CD14-positive monocyte (primary cell): Measurements from ENCODE around the gene ZNRF1. TPM values are rescaled to one million over a fixed set of nuclear protein-coding genes. Genes with fewer than 3 reads are reported as not detected.
A peak's percentile ranks its signal among the peaks of the same experiment; 100 is the strongest.

Experiments used
- DNase-seq, 3 donors: peaks; one replicate each; pipeline ENCODE4 v3.0.0-alpha.2; 2011 to 2022
- H2AFZ ChIP-seq: 2 replicates; pipeline ENCODE4 v1.6.0; 2012; ENCODE audit warnings: mild to moderate bottlenecking, low read depth, low read length, inconsistent platforms; ENCODE audit not compliant: insufficient read depth, poor library complexity, severe bottlenecking
- H3K27ac ChIP-seq, 2 donors: 1 replicate in 1 of 2; 2 replicates in 1 of 2; pipeline ENCODE4 v1.5.1; 2012 to 2013; ENCODE audit warnings: low read length in 2 of 2, control low read depth in 1 of 2, inconsistent platforms in 1 of 2, low read depth in 1 of 2, mild to moderate bottlenecking in 1 of 2
- H3K27me3 ChIP-seq, 2 donors: one replicate each; pipeline versions ENCODE4 v1.6.0 to v1.6.1; 2011 to 2013; ENCODE audit warnings: low read length in 2 of 2; ENCODE audit not compliant: control insufficient read depth in 2 of 2, insufficient read depth in 2 of 2
- H3K36me3 ChIP-seq, 2 donors: replicated peaks in 1 of 2; 1 replicate in 1 of 2; 2 replicates in 1 of 2; pipeline versions ENCODE4 v1.5.1 to v1.6.1; 2012 to 2013; ENCODE audit warnings: low read length in 2 of 2, control low read depth in 1 of 2, inconsistent platforms in 1 of 2, mild to moderate bottlenecking in 1 of 2; ENCODE audit not compliant: insufficient read depth in 2 of 2, control insufficient read depth in 1 of 2
- H3K4me1 ChIP-seq, 2 donors: 1 replicate in 1 of 2; 2 replicates in 1 of 2; pipeline versions ENCODE4 v1.5.1 to v1.6.1; 2012 to 2013; ENCODE audit warnings: low read length in 2 of 2, control low read depth in 1 of 2, inconsistent platforms in 1 of 2, mild to moderate bottlenecking in 1 of 2, moderate library complexity in 1 of 2; ENCODE audit not compliant: insufficient read depth in 2 of 2, control insufficient read depth in 1 of 2
- H3K4me2 ChIP-seq: replicated peaks from 2 replicates; pipeline ENCODE3; 2012; ENCODE audit warnings: low read length, moderate library complexity, mild to moderate bottlenecking; ENCODE audit not compliant: poor library complexity, severe bottlenecking; ENCODE audit errors: extremely low read depth
- H3K4me3 ChIP-seq, 3 experiments: fragments of 200-600 bp in 1 of 3; sonication (generic) in 1 of 3; replicated peaks in 1 of 3; 1 replicate in 2 of 3; 2 replicates in 1 of 3; pipeline ENCODE4 v1.5.1; 2011 to 2013; ENCODE audit warnings: low read length in 3 of 3, mild to moderate bottlenecking in 3 of 3, control low read depth in 2 of 3, low read depth in 2 of 3, inconsistent platforms in 1 of 3, moderate library complexity in 1 of 3
- H3K79me2 ChIP-seq: 2 replicates; pipeline ENCODE4 v1.6.0; 2012; ENCODE audit warnings: mild to moderate bottlenecking, control low read depth, inconsistent platforms, low read length, moderate library complexity; ENCODE audit not compliant: insufficient read depth
- H3K9ac ChIP-seq: 2 replicates; pipeline ENCODE4 v1.6.0; 2017; ENCODE audit warnings: low read length, mild to moderate bottlenecking; ENCODE audit not compliant: insufficient read depth, poor library complexity, severe bottlenecking
- H3K9me3 ChIP-seq, 2 donors: replicated peaks in 1 of 2; 1 replicate in 1 of 2; 2 replicates in 1 of 2; pipeline versions ENCODE4 v1.5.1 to v1.6.1; 2012 to 2013; ENCODE audit warnings: low read length in 2 of 2, control low read depth in 1 of 2; ENCODE audit not compliant: control insufficient read depth in 1 of 2, insufficient read depth in 1 of 2
- H4K20me1 ChIP-seq: 2 replicates; pipeline ENCODE4 v1.6.0; 2012; ENCODE audit warnings: mild to moderate bottlenecking, low read length, control low read depth, moderate library complexity; ENCODE audit not compliant: insufficient read depth
- H3K27ac Mint-ChIP-seq, 7 donors: one replicate each; pipeline ENCODE4 v1.8.0; 2020; ENCODE audit warnings: mild to moderate bottlenecking in 7 of 7, mixed read lengths in 7 of 7, moderate library complexity in 6 of 7, inconsistent platforms in 2 of 7
- H3K27me3 Mint-ChIP-seq, 3 donors: one replicate each; pipeline ENCODE4 v1.8.0; 2021 to 2022; ENCODE audit warnings: low read depth in 3 of 3, mild to moderate bottlenecking in 3 of 3, mixed read lengths in 3 of 3, moderate library complexity in 3 of 3, inconsistent platforms in 1 of 3
- H3K36me3 Mint-ChIP-seq, 2 donors: one replicate each; pipeline ENCODE4 v1.8.0; 2020; ENCODE audit warnings: mixed read lengths in 2 of 2, inconsistent platforms in 1 of 2, mild to moderate bottlenecking in 1 of 2
- H3K4me1 Mint-ChIP-seq: one replicate; pipeline ENCODE4 v1.8.0; 2020; ENCODE audit warnings: mild to moderate bottlenecking, mixed read lengths
- H3K4me3 Mint-ChIP-seq, 2 donors: one replicate each; pipeline ENCODE4 v1.8.0; 2020; ENCODE audit warnings: mild to moderate bottlenecking in 2 of 2, mixed read lengths in 2 of 2, moderate library complexity in 1 of 2
- H3K9me3 Mint-ChIP-seq, 7 donors: one replicate each; pipeline ENCODE4 v1.8.0; 2020 to 2022; ENCODE audit warnings: mixed read lengths in 7 of 7, mild to moderate bottlenecking in 6 of 7, moderate library complexity in 6 of 7, inconsistent platforms in 2 of 7
- CTCF ChIP-seq: fragments of 200-600 bp; IDR thresholded peaks from one replicate; pipeline ENCODE4 v1.8.0; 2022; ENCODE audit warnings: antibody characterized with exemption, mild to moderate bottlenecking
- WGBS: methylation state at CpG from one replicate; pipeline ENCODE4 v1.1.5; 2013; ENCODE audit warnings: missing lambda C conversion rate; ENCODE audit not compliant: insufficient coverage; 5-methylcytosine and 5-hydroxymethylcytosine counted together
- intact Hi-C, 2 donors: fragments of 100-400 bp; cut with micrococcal nuclease; formaldehyde crosslinking; loops; one replicate each; pipeline versions ENCODE4 v1.15.0 to v1.15.1; 2023
- polyA plus RNA-seq, 3 donors: library from polyadenylated mRNA; depleted of rRNA in 1 of 3; unstranded in 2 of 3; stranded (reverse) in 1 of 3; fragments of 300-500 nt in 2 of 3; fragments of >200 nt in 1 of 3; fragmentation: Illumina TruSeq in 2 of 3; gene quantifications; 1 replicate in 2 of 3; 2 replicates in 1 of 3; pipeline ENCODE4 v1.2.3, GENCODE V29; 2012 to 2021

Gene ZNRF1
- polyA plus RNA-seq, 3 donors, result 1.9 to 5.3 (median 4.3) TPM

GRCh38 chr16:75062976-75063346 lies 64.1 kb downstream of the ZNRF1 start:
- DNase-seq, result no peak
- no peak for TF ChIP-seq CTCF
- H3K79me2 ChIP-seq, result peaks cover 77% of the 10 kb centered on the region
- no peaks in the 10 kb centered on the region for H3K9me3 ChIP-seq
- H2AFZ ChIP-seq, result no peak overlapping the region
- peaks cover 4% of the 10 kb centered on the region for H4K20me1 ChIP-seq
- H3K4me3 ChIP-seq, result no peak overlapping the region
- peaks cover 57 to 62% of the 10 kb centered on the region in 2 donors for H3K4me1 ChIP-seq
- Mint-ChIP-seq H3K4me3 (peak overlapping the region in 1 of 2 donors; percentile 34), H3K27me3 (peaks cover 0 to 4% (median 0%) of the 10 kb centered on the region in 3 donors), H3K9me3 (peaks cover 0 to 2% (median 0%) of the 10 kb centered on the region in 7 donors), H3K4me1 (peaks cover 64% of the 10 kb centered on the region), H3K36me3 (no peaks in the 10 kb centered on the region), H3K27ac (peak overlapping the region in 2 of 7 donors; percentile 19 to 71)
- no peaks in the 10 kb centered on the region for H3K36me3 ChIP-seq
- no CpG with 5 or more reads among the region's 9 CpGs for whole genome bisulfite sequencing
- H3K27me3 ChIP-seq, result no peaks in the 10 kb centered on the region
- no peak overlapping the region for H3K27ac ChIP-seq
- intact Hi-C loops, result loop anchor here in 1 of 2 donors (5.0 to 10.0 kb wide), 3 partner anchors 36 to 58 kb away; no protein-coding TSS in a partner anchor
- H3K9ac ChIP-seq, result no peak overlapping the region
- no peak overlapping the region for H3K4me2 ChIP-seq

GRCh38 chr16:75063549-75064088 lies 64.8 kb downstream of the ZNRF1 start:
- intact Hi-C loops, result loop anchor here in 1 of 2 donors (5.0 to 10.0 kb wide), 3 partner anchors 36 to 59 kb away; no protein-coding TSS in a partner anchor
- peaks cover 78% of the 10 kb centered on the region for H3K79me2 ChIP-seq
- peaks cover 0 to 4% (median 0%) of the 10 kb centered on the region in 3 donors for H3K27me3 Mint-ChIP-seq
- no peak overlapping the region for H3K4me3 Mint-ChIP-seq
- no peaks in the 10 kb centered on the region for H3K36me3 ChIP-seq
- 37% methylated on average over 5 of the region's 8 CpGs for WGBS
- no peak overlapping the region for H2AFZ ChIP-seq
- H3K4me1 Mint-ChIP-seq, result peaks cover 67% of the 10 kb centered on the region
- H3K27me3 ChIP-seq, result no peaks in the 10 kb centered on the region
- H3K27ac Mint-ChIP-seq, result peak overlapping the region in 3 of 7 donors; percentile 4 to 80 (median 54)
- H3K4me2 ChIP-seq, result no peak overlapping the region
- H3K4me1 ChIP-seq, result peaks cover 59 to 68% of the 10 kb centered on the region in 2 donors
- H3K27ac ChIP-seq, result no peak overlapping the region
- peaks cover 9% of the 10 kb centered on the region for H4K20me1 ChIP-seq
- no peak overlapping the region for H3K9ac ChIP-seq
- no peak for TF ChIP-seq CTCF
- no peaks in the 10 kb centered on the region for H3K36me3 Mint-ChIP-seq
- DNase-seq, result no peak
- H3K9me3 Mint-ChIP-seq, result peaks cover 0 to 2% (median 0%) of the 10 kb centered on the region in 7 donors
- H3K4me3 ChIP-seq, result no peak overlapping the region
- H3K9me3 ChIP-seq, result no peaks in the 10 kb centered on the region
